Endothelial cell of umbilical vein (primary cell): ENCODE measurements around the gene BOLL.

Experiments
- CTCF ChIP-seq, 2 donors: IDR thresholded peaks; 1 replicate in 1 of 2; 2 replicates in 1 of 2; pipeline ENCODE4 v1.5.1; 2011; ENCODE audit warnings: low read length in 2 of 2, mild to moderate bottlenecking in 2 of 2, moderate library complexity in 2 of 2, control low read depth in 1 of 2, inconsistent platforms in 1 of 2, low read depth in 1 of 2; ENCODE audit not compliant: insufficient read depth in 1 of 2; ENCODE audit errors: extremely low read depth in 1 of 2
- EZH2 ChIP-seq: IDR thresholded peaks from 2 replicates; pipeline ENCODE4 v1.6.1; 2012; ENCODE audit warnings: borderline replicate concordance, low read depth, mild to moderate bottlenecking, moderate library complexity, low read length, inconsistent platforms; ENCODE audit not compliant: severe bottlenecking
- POLR2A ChIP-seq: IDR thresholded peaks from 2 replicates; pipeline ENCODE4 v1.6.1; 2012; ENCODE audit warnings: low read depth, mild to moderate bottlenecking, control low read depth, low read length
- POLR2AphosphoS5 ChIP-seq: IDR thresholded peaks from 2 replicates; pipeline ENCODE4 v1.6.1; 2012; ENCODE audit warnings: low read depth, mild to moderate bottlenecking, control low read depth, low read length, moderate library complexity; ENCODE audit not compliant: insufficient read depth

- no peak for TF ChIP-seq POLR2A
- TF ChIP-seq POLR2AphosphoS5 = no peak
- TF ChIP-seq CTCF (IDR thresholded peaks at IDR 0.05; ENCODE audit: extremely low read depth in 1 of 2, insufficient read depth in 1 of 2, low read depth in 1 of 2, low read length in 2 of 2) = no peak
- TF ChIP-seq EZH2 = no peak
Observed at GRCh38 chr2:197810016-197810415, 24.9 kb upstream of the BOLL start.
